B cell (primary cell): ENCODE data around the gene ADGRF1.

Experiments used
- EZH2 ChIP-seq: IDR thresholded peaks from 2 replicates; pipeline ENCODE4 v1.6.1; 2012; ENCODE audit warnings: borderline replicate concordance, low read depth, mild to moderate bottlenecking, moderate library complexity, low read length; ENCODE audit not compliant: insufficient read depth, poor library complexity, severe bottlenecking
- TF ChIP-seq, protein P1 (sequence below): fragments of 200-600 bp; IDR thresholded peaks from one replicate; pipeline ENCODE4 v1.8.0; 2022; ENCODE audit warnings: antibody characterized with exemption, mild to moderate bottlenecking

DNA sequence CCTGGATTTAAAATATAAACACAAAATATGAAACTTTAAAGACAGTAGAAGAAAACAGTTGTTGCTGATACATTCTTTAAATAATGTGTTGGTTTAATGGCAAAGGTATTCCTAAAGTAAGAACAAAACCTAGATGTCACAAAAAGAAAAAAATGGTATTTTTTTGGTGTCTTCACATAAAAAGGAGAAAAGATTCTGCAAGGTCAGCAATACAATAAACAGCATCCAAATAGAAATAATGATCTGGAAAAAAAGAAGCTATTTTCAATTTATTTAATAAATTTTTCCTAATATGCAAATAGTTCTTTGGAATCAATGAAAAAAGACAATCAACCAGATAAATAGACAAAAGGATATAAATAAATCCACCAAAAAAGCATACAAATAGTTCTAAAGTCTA lies 6.5 kb upstream of the ADGRF1 start:
- TF ChIP-seq, protein P1, sequence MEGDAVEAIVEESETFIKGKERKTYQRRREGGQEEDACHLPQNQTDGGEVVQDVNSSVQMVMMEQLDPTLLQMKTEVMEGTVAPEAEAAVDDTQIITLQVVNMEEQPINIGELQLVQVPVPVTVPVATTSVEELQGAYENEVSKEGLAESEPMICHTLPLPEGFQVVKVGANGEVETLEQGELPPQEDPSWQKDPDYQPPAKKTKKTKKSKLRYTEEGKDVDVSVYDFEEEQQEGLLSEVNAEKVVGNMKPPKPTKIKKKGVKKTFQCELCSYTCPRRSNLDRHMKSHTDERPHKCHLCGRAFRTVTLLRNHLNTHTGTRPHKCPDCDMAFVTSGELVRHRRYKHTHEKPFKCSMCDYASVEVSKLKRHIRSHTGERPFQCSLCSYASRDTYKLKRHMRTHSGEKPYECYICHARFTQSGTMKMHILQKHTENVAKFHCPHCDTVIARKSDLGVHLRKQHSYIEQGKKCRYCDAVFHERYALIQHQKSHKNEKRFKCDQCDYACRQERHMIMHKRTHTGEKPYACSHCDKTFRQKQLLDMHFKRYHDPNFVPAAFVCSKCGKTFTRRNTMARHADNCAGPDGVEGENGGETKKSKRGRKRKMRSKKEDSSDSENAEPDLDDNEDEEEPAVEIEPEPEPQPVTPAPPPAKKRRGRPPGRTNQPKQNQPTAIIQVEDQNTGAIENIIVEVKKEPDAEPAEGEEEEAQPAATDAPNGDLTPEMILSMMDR, result no peak
- TF ChIP-seq EZH2, result no peak
